GM18867 (cell line): ENCODE data around the gene TRAF3IP3.
A peak's percentile ranks its signal among the peaks of the same experiment; 100 is the strongest.

ENCODE experiments used
- ATAC-seq: cut with Tn5 transposase; IDR thresholded peaks from one replicate; pipeline ENCODE4 v1.9.1; 2021; ENCODE audit warnings: mild to moderate bottlenecking, moderate library complexity; ENCODE audit not compliant: unreplicated experiment

TRAF3IP3 gene

DNA sequence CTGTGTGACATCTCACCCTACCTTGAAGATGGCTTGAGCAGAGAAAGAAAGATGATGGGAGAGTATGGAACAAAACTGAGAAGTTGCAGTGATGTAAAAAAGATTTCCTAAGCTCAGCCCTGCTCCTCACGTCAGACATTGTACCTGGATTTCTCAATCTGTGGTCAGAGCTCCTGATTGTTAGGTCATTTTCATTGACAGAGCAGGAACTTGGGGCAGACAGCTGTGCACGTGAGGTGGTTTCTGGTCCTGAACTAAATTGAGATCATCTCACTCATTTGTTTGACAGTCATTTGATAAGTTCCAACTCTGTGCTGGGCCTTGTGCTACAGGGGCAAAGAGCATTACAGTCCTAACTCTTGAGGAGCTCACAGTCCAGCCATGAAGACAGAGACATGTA is 10.2 kb downstream of the TRAF3IP3 start:
- no peak for ATAC-seq

- ATAC-seq, result no peak
Measured at GRCh38 chr1:209767096-209767495, 11.2 kb downstream of the TRAF3IP3 start.

- ATAC-seq, result no peak
Measured at GRCh38 chr1:209767706-209768105, 11.9 kb downstream of the TRAF3IP3 start.

DNA sequence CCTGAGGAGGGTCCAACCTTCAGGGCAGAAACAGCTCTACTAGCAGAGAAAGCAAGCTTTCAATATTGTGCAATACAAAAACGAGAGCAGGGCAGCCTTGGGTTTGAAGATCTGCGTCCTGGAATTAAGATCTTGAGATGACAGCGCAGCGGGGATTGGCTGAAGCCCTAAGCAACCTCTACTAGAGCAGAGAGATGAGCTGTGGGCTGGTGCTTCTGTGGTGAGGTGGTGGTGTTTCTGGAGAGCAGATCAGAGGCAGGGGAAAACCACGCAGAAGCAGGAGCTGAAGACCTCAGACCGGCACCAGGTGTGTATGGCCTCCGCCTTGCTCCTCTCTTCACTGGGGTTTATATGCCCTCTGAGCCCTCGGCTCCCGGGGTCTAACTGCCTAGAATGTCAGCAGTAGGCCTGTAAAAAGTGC is 12.5 kb downstream of the TRAF3IP3 start:
- peak; percentile 88 for ATAC-seq

DNA sequence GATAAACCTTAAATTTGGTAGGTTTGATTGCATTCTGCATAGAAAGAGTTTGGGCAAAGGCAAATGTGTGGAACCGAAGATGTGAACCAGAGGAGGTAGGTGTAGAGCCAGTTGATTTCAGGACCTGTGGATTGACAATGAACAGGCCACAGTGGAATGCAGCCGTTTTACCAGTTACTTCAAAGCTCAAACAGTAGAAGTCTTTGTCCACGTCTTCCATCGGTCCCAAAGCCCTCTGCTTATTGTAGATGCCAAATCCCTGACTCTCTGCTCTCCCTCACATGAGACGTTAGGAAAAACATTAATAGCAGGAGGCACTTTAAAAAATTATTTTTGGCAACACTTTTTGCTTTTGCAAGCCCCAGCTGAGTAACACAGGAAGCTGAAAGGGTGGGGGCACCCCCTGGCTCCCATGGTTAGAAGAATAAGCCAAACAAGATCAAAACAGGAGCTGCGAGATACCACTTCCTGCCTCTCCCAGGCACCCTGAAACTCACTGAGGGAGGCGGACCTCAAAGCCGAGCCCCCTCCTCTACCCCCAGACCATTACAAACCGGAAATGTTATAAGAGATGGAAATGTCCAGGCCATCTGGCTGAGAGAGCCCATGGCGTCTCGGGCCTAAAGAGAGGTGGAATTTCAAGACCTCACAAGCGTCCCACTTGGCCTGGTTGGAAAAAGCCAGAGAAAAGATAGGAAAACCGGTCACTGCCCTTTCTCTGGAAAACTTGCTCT is 13.5 kb downstream of the TRAF3IP3 start:
- ATAC-seq, result peak; percentile 69

- no peak for ATAC-seq
Measured at GRCh38 chr1:209769971-209770370, 14.1 kb downstream of the TRAF3IP3 start.

- ATAC-seq, result no peak
Measured at GRCh38 chr1:209770636-209771415, 15.0 kb downstream of the TRAF3IP3 start.

GRCh38 chr1:209772126-209772525 is 16.3 kb downstream of the TRAF3IP3 start:
- ATAC-seq, result no peak

DNA sequence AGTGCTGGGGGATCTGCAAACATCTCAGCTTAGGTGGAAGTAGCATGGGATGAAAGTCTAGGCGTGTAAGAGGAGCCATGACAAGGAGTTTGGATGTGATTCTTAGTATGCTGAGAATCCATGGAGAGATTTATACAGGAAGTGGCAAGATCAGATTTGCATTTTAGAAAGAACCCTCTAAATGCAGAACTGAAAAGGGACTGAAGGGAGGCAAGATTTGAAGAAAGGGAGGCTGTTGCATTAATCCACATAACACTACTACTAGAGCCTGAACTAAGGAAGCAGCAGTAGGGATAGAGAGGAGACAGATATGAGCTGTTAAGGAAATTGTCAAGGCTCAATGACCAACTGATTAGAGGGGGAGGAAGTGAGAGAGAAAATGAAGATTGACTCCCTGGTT is 18.7 kb downstream of the TRAF3IP3 start:
- peak; percentile 52 for ATAC-seq

- no peak for ATAC-seq
Measured at GRCh38 chr1:209775678-209776077, 19.8 kb downstream of the TRAF3IP3 start.

DNA sequence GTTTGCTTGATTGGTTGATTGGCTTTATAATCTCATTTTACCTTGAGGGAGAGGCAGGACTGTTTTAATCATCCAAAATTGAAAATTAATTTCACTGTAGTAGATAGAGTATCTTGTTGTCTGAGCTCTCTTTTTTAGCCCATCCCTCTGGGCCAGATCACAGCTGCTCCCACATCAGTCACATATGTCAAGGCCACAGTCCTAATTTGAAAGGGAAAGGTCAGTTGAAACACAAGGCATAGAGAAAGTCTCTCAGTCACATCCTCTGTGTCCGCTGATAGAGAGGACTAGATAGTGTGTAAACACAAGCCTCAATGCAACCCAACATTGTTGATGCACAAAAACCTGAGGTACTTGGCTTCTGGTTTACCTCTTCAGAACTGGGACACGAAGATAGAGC is 21.7 kb downstream of the TRAF3IP3 start:
- ATAC-seq, result no peak

- ATAC-seq, result no peak
Measured at GRCh38 chr1:209778102-209778501, 22.2 kb downstream of the TRAF3IP3 start.

DNA sequence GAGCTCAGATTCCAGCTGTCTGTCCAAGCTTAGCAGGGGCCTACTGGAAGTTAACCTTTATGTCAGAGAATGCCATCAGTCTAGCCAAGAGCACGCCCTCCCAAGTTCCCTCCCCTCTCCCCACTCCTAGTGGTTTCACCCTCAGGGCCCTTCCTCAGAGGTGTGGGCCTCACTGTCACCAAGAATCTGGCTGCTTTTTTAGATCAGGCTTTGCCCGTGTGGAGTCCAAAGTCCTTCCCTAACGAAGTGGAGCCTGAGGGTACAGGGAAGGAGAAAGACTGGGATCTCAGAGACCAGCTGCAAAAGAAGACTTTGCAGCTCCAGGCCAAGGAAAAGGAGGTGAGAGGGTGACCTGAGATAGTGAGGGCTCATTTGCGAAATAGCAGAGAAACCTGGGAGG is 24.4 kb downstream of the TRAF3IP3 start:
- no peak for ATAC-seq

- no peak for ATAC-seq
Measured at GRCh38 chr1:209783386-209783785, 27.5 kb downstream of the TRAF3IP3 start.

- peak; percentile 99 for ATAC-seq
Measured at GRCh38 chr1:209784265-209785169, 28.7 kb downstream of the TRAF3IP3 start, which contains the start of gene C1orf74. TSS of gene C1orf74 (minus strand) at chr1:209784559. CDS start at chr1:209783634, 925 bp downstream.

- ATAC-seq, result no peak
Measured at GRCh38 chr1:209785592-209785991, 29.7 kb downstream of the TRAF3IP3 start.

GRCh38 chr1:209786146-209786545 is 30.3 kb downstream of the TRAF3IP3 start:
- ATAC-seq, result no peak

DNA sequence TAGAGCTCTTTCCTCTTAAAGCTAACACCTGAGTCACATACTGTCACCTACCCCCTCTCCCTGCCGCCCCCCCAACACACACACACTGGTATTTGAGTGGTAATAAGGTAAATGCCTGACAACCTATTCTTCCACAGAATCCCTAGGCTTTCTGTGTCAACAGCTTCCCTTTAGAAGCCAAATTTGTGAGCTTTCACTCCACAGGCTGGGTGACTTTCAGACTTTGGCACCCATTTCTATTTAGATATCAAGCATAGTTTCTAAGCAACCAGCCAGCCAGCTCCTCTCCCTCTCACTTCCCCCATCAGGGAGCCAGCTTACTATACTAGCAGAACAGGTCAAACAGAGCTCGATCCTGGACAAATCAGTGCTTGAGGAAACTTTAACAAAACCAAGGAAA is 31.7 kb downstream of the TRAF3IP3 start:
- no peak for ATAC-seq

GRCh38 chr1:209789245-209789644 is 33.4 kb downstream of the TRAF3IP3 start:
- no peak for ATAC-seq

GRCh38 chr1:209790286-209791193 is 34.7 kb downstream of the TRAF3IP3 start:
- ATAC-seq, result no peak
